Jurkat, Clone E6-1 (cell line): Measurements from ENCODE around the gene APAF1.
A peak's percentile ranks its signal among the peaks of the same experiment; 100 is the strongest.

ENCODE experiments used
- DNase-seq: peaks from one replicate; pipeline ENCODE4 v3.0.0-alpha.2; 2011; ENCODE audit warnings: low read depth, low spot score
- H3K4me3 ChIP-seq: 2 replicates; pipeline ENCODE4 v1.5.1; 2011; ENCODE audit warnings: mild to moderate bottlenecking, low read length, control low read depth, moderate library complexity

APAF1 gene

GRCh38 chr12:98653866-98654493, 8.9 kb downstream of the APAF1 start:
- no peak overlapping the region for H3K4me3 ChIP-seq
- DNase-seq, result peak; percentile 49

- DNase-seq, result no peak
- no peak overlapping the region for H3K4me3 ChIP-seq
Measured at GRCh38 chr12:98656289-98657101, 11.4 kb downstream of the APAF1 start.

GRCh38 chr12:98660521-98660920, 15.4 kb downstream of the APAF1 start:
- no peak for DNase-seq
- H3K4me3 ChIP-seq, result no peak overlapping the region

- DNase-seq, result peak; percentile 17
- no peak overlapping the region for H3K4me3 ChIP-seq
Measured at GRCh38 chr12:98669751-98670150, 24.7 kb downstream of the APAF1 start.

GRCh38 chr12:98671459-98671858, 26.4 kb downstream of the APAF1 start:
- H3K4me3 ChIP-seq, result no peak overlapping the region
- DNase-seq, result no peak

GRCh38 chr12:98674841-98675240, 29.8 kb downstream of the APAF1 start:
- H3K4me3 ChIP-seq, result no peak overlapping the region
- no peak for DNase-seq

GRCh38 chr12:98678236-98678945, 33.3 kb downstream of the APAF1 start:
- H3K4me3 ChIP-seq, result no peak overlapping the region
- DNase-seq, result no peak

- H3K4me3 ChIP-seq, result no peak overlapping the region
- DNase-seq, result no peak
Measured at GRCh38 chr12:98678946-98679610, 34.0 kb downstream of the APAF1 start.

- no peak overlapping the region for H3K4me3 ChIP-seq
- no peak for DNase-seq
Measured at GRCh38 chr12:98679611-98680005, 34.5 kb downstream of the APAF1 start.

- H3K4me3 ChIP-seq, result no peak overlapping the region
- no peak for DNase-seq
Measured at GRCh38 chr12:98684199-98684598, 39.1 kb downstream of the APAF1 start.

- H3K4me3 ChIP-seq, result no peak overlapping the region
- DNase-seq, result no peak
Measured at GRCh38 chr12:98686603-98687002, 41.5 kb downstream of the APAF1 start.

- H3K4me3 ChIP-seq, result no peak overlapping the region
- no peak for DNase-seq
Measured at GRCh38 chr12:98691351-98691750, 46.3 kb downstream of the APAF1 start.

GRCh38 chr12:98696036-98696646, 51.1 kb downstream of the APAF1 start:
- no peak for DNase-seq
- H3K4me3 ChIP-seq, result no peak overlapping the region

- H3K4me3 ChIP-seq, result no peak overlapping the region
- no peak for DNase-seq
Measured at GRCh38 chr12:98697209-98697608, 52.1 kb downstream of the APAF1 start.

- H3K4me3 ChIP-seq, result no peak overlapping the region
- DNase-seq, result peak; percentile 28
Measured at GRCh38 chr12:98698603-98699463, 53.7 kb downstream of the APAF1 start.

- DNase-seq, result no peak
- no peak overlapping the region for H3K4me3 ChIP-seq
Measured at GRCh38 chr12:98699586-98699985, 54.5 kb downstream of the APAF1 start.

GRCh38 chr12:98701166-98701565, 56.1 kb downstream of the APAF1 start:
- no peak overlapping the region for H3K4me3 ChIP-seq
- no peak for DNase-seq

- DNase-seq, result no peak
- H3K4me3 ChIP-seq, result no peak overlapping the region
Measured at GRCh38 chr12:98709022-98709421, 63.9 kb downstream of the APAF1 start.
